HEK293 (cell line): ENCODE data around the gene TMCC2.

Experiments used
- GLIS1 ChIP-seq: fragments of 450-650 bp; formaldehyde crosslinking; IDR thresholded peaks from 2 replicates; pipeline ENCODE4 v1.5.1; 2016; ENCODE audit warnings: missing biosample characterization, missing genetic modification characterization
- IKZF3 ChIP-seq: fragments of 450-650 bp; IDR thresholded peaks from 2 replicates; pipeline ENCODE4 v1.5.0; 2018; ENCODE audit warnings: missing biosample characterization, mild to moderate bottlenecking, missing genetic modification characterization, moderate library complexity
- MYNN ChIP-seq: fragments of 450-650 bp; formaldehyde crosslinking; IDR thresholded peaks from 2 replicates; pipeline ENCODE4 v1.5.1; 2016; ENCODE audit warnings: missing biosample characterization, missing genetic modification characterization, borderline replicate concordance
- REPIN1 ChIP-seq: fragments of 450-650 bp; formaldehyde crosslinking; IDR thresholded peaks from 2 replicates; pipeline ENCODE4 v1.5.1; 2017; ENCODE audit warnings: missing biosample characterization, missing genetic modification characterization, low read depth
- SALL2 ChIP-seq: fragments of 450-650 bp; formaldehyde crosslinking; IDR thresholded peaks from 2 replicates; pipeline ENCODE4 v1.5.0; 2017; ENCODE audit warnings: missing biosample characterization, mild to moderate bottlenecking, missing genetic modification characterization, borderline replicate concordance
- SP3 ChIP-seq: fragments of 450-650 bp; formaldehyde crosslinking; IDR thresholded peaks from 2 replicates; pipeline ENCODE4 v1.5.1; 2016; ENCODE audit warnings: missing biosample characterization, missing genetic modification characterization
- WT1 ChIP-seq: fragments of 450-650 bp; formaldehyde crosslinking; IDR thresholded peaks from 2 replicates; pipeline ENCODE4 v1.5.1; 2016; ENCODE audit warnings: missing biosample characterization, missing genetic modification characterization
- YY1 ChIP-seq: fragments of 450-650 bp; formaldehyde crosslinking; IDR thresholded peaks from 2 replicates; pipeline ENCODE4 v1.5.1; 2018; ENCODE audit warnings: missing biosample characterization, missing genetic modification characterization
- ZEB2 ChIP-seq: fragments of 450-650 bp; formaldehyde crosslinking; IDR thresholded peaks from 2 replicates; pipeline ENCODE4 v1.5.1; 2016; ENCODE audit warnings: missing biosample characterization, missing genetic modification characterization
- ZIC2 ChIP-seq: fragments of 450-650 bp; formaldehyde crosslinking; IDR thresholded peaks from 2 replicates; pipeline ENCODE4 v1.5.1; 2016; ENCODE audit warnings: missing biosample characterization, missing genetic modification characterization
- ZNF157 ChIP-seq: fragments of 450-650 bp; formaldehyde crosslinking; IDR thresholded peaks from 2 replicates; pipeline ENCODE4 v1.5.1; 2016; ENCODE audit warnings: missing biosample characterization, missing genetic modification characterization
- ZNF174 ChIP-seq: fragments of 450-650 bp; formaldehyde crosslinking; IDR thresholded peaks from 2 replicates; pipeline ENCODE4 v1.5.0; 2017; ENCODE audit warnings: missing biosample characterization, mild to moderate bottlenecking, missing genetic modification characterization
- ZNF184 ChIP-seq: fragments of 450-650 bp; IDR thresholded peaks from 2 replicates; pipeline ENCODE4 v1.5.1; 2018; ENCODE audit warnings: missing biosample characterization, mild to moderate bottlenecking, missing genetic modification characterization
- ZNF23 ChIP-seq: fragments of 450-650 bp; formaldehyde crosslinking; IDR thresholded peaks from 2 replicates; pipeline ENCODE4 v1.5.1; 2016; ENCODE audit warnings: missing biosample characterization, missing genetic modification characterization, borderline replicate concordance
- ZNF248 ChIP-seq: fragments of 450-650 bp; formaldehyde crosslinking; IDR thresholded peaks from 2 replicates; pipeline ENCODE4 v1.5.1; 2017; ENCODE audit warnings: missing biosample characterization, missing genetic modification characterization
- ZNF274 ChIP-seq, 2 experiments: fragments of 200-500 bp in 1 of 2; fragments of 450-650 bp in 1 of 2; sonication (Bioruptor generic) in 1 of 2; formaldehyde crosslinking in 1 of 2; IDR thresholded peaks; 2 replicates each; pipeline versions ENCODE4 v1.5.1 to v1.6.1; 2014 to 2016; ENCODE audit warnings: borderline replicate concordance in 1 of 2, inconsistent platforms in 1 of 2, low read length in 1 of 2, missing biosample characterization in 1 of 2, missing genetic modification characterization in 1 of 2
- ZNF423 ChIP-seq: fragments of 450-650 bp; formaldehyde crosslinking; IDR thresholded peaks from 2 replicates; pipeline ENCODE4 v1.5.1; 2016; ENCODE audit warnings: missing biosample characterization, missing genetic modification characterization
- ZNF561 ChIP-seq: fragments of 450-650 bp; IDR thresholded peaks from 2 replicates; pipeline ENCODE4 v1.5.1; 2018; ENCODE audit warnings: missing biosample characterization, missing genetic modification characterization, borderline replicate concordance
- ZNF623 ChIP-seq: fragments of 450-650 bp; formaldehyde crosslinking; IDR thresholded peaks from 2 replicates; pipeline ENCODE4 v1.5.1; 2016; ENCODE audit warnings: missing biosample characterization, missing genetic modification characterization
- ZNF670 ChIP-seq: fragments of 450-650 bp; formaldehyde crosslinking; IDR thresholded peaks from 2 replicates; pipeline ENCODE4 v1.5.1; 2016; ENCODE audit warnings: missing biosample characterization, missing genetic modification characterization, low read depth
- ZNF747 ChIP-seq: fragments of 450-650 bp; formaldehyde crosslinking; IDR thresholded peaks from 2 replicates; pipeline ENCODE4 v1.5.1; 2016; ENCODE audit warnings: missing biosample characterization, missing genetic modification characterization
- ZNF776 ChIP-seq: fragments of 450-650 bp; formaldehyde crosslinking; IDR thresholded peaks from 2 replicates; pipeline ENCODE4 v1.5.0; 2017; ENCODE audit warnings: missing biosample characterization, missing genetic modification characterization, borderline replicate concordance
- ZNF785 ChIP-seq: fragments of 450-650 bp; formaldehyde crosslinking; IDR thresholded peaks from 2 replicates; pipeline ENCODE4 v1.5.1; 2016; ENCODE audit warnings: missing biosample characterization, missing genetic modification characterization
- ZNF830 ChIP-seq: fragments of 450-650 bp; IDR thresholded peaks from 2 replicates; pipeline ENCODE4 v1.5.0; 2018; ENCODE audit warnings: missing biosample characterization, missing genetic modification characterization, low read depth, mild to moderate bottlenecking, moderate library complexity
- ZSCAN23 ChIP-seq: fragments of 450-650 bp; formaldehyde crosslinking; IDR thresholded peaks from 2 replicates; pipeline ENCODE4 v1.5.1; 2016; ENCODE audit warnings: missing biosample characterization, missing genetic modification characterization
- TF ChIP-seq, protein P1 (sequence below): fragments of 450-650 bp; IDR thresholded peaks from 2 replicates; pipeline ENCODE4 v1.5.1; 2018; ENCODE audit warnings: missing biosample characterization, mild to moderate bottlenecking, missing genetic modification characterization
- TF ChIP-seq, protein P2 (sequence below): fragments of 450-650 bp; formaldehyde crosslinking; IDR thresholded peaks from 2 replicates; pipeline ENCODE4; 2016; ENCODE audit warnings: missing biosample characterization, missing genetic modification characterization
- TF ChIP-seq, protein P3 (sequence below): fragments of 450-650 bp; IDR thresholded peaks from 2 replicates; pipeline ENCODE4 v1.5.1; 2018; ENCODE audit warnings: missing biosample characterization, missing genetic modification characterization
- TF ChIP-seq, protein P4 (sequence below): fragments of 450-650 bp; formaldehyde crosslinking; IDR thresholded peaks from 2 replicates; pipeline ENCODE4 v1.5.1; 2016; ENCODE audit warnings: missing biosample characterization, missing genetic modification characterization
- TF ChIP-seq, protein P5 (sequence below): fragments of 450-650 bp; formaldehyde crosslinking; IDR thresholded peaks from 2 replicates; pipeline ENCODE4 v1.5.1; 2016; ENCODE audit warnings: missing biosample characterization, missing genetic modification characterization
- TF ChIP-seq, protein P6 (sequence below): fragments of 450-650 bp; formaldehyde crosslinking; IDR thresholded peaks from 2 replicates; pipeline ENCODE4 v1.5.1; 2016; ENCODE audit warnings: missing biosample characterization, missing genetic modification characterization

Gene TMCC2

DNA sequence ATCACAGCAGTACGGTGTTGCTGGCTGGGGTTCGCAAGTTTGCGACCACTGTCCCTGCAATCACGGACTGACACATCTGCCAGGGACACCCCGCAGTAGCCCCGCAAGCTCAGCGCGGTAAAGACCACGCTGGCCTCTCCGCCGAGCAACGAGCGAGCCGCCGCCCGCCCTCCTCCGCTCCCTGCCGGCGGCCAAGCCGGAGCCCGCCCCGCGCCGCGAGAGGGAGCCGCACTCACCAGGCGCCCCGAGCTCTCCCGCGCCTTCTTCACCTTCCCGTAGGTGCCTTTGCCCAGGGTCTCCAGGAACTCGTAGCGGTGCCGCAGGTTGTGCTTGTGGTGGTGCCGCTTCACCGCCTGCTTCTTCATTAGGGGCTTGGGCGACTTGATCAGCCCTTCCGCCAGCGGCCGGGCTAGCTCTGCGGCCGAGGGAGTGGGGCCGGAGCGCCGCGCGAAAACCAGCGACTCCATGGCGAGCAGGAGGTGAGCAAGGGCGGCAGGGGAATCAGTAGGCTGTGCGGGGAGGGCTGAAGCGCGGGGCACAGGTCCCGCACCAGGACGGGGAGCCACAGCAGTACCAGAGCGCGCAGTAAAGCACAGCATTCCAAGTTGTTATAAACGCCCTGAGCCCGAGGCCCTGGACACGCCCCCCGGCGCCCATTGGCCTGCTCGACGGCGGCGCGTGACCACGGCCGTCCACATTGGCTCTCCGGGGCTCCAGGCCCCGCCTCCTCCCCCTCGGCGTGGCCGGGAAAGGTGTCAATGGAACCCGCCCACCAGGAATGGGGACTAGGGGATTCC lies 93.6 kb downstream of the TMCC2 start, which contains the start of gene NUAK2 (continued):
- TF ChIP-seq, protein P1, sequence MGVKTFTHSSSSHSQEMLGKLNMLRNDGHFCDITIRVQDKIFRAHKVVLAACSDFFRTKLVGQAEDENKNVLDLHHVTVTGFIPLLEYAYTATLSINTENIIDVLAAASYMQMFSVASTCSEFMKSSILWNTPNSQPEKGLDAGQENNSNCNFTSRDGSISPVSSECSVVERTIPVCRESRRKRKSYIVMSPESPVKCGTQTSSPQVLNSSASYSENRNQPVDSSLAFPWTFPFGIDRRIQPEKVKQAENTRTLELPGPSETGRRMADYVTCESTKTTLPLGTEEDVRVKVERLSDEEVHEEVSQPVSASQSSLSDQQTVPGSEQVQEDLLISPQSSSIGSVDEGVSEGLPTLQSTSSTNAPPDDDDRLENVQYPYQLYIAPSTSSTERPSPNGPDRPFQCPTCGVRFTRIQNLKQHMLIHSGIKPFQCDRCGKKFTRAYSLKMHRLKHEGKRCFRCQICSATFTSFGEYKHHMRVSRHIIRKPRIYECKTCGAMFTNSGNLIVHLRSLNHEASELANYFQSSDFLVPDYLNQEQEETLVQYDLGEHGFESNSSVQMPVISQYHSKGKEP (tag by site-specific recombination), result no peak
- no peak for TF ChIP-seq SALL2 (tag by site-specific recombination)
- TF ChIP-seq WT1 (tag by site-specific recombination), result no peak
- peak; percentile 45; the same call in 1 of the 2 replicates for TF ChIP-seq ZEB2
- no peak for TF ChIP-seq ZNF174
- TF ChIP-seq, protein P2, sequence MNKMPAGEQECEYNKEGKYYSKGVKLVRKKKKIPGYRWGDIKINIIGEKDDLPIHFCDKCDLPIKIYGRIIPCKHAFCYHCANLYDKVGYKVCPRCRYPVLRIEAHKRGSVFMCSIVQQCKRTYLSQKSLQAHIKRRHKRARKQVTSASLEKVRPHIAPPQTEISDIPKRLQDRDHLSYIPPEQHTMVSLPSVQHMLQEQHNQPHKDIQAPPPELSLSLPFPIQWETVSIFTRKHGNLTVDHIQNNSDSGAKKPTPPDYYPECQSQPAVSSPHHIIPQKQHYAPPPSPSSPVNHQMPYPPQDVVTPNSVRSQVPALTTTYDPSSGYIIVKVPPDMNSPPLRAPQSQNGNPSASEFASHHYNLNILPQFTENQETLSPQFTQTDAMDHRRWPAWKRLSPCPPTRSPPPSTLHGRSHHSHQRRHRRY, result no peak
- TF ChIP-seq, protein P3, sequence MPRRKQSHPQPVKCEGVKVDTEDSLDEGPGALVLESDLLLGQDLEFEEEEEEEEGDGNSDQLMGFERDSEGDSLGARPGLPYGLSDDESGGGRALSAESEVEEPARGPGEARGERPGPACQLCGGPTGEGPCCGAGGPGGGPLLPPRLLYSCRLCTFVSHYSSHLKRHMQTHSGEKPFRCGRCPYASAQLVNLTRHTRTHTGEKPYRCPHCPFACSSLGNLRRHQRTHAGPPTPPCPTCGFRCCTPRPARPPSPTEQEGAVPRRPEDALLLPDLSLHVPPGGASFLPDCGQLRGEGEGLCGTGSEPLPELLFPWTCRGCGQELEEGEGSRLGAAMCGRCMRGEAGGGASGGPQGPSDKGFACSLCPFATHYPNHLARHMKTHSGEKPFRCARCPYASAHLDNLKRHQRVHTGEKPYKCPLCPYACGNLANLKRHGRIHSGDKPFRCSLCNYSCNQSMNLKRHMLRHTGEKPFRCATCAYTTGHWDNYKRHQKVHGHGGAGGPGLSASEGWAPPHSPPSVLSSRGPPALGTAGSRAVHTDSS, result no peak
- TF ChIP-seq ZIC2 (tag by site-specific recombination), result no peak; the same call in 1 of the 2 replicates
- TF ChIP-seq ZNF785 (tag by site-specific recombination), result no peak
- TF ChIP-seq REPIN1 (tag by site-specific recombination), result no peak
- no peak for TF ChIP-seq ZNF747
- TF ChIP-seq ZNF157 (tag by site-specific recombination), result no peak
- TF ChIP-seq YY1 (tag by site-specific recombination), result no peak
- no peak for TF ChIP-seq ZNF561 (tag by site-specific recombination)
- TF ChIP-seq ZNF830 (tag by site-specific recombination), result no peak
- TF ChIP-seq ZNF23 (tag by site-specific recombination), result no peak
- 0 out of 2 replicates have a peak, but pooled peaks have one; percentile 25 for TF ChIP-seq ZSCAN23 (tag by site-specific recombination)
- TF ChIP-seq ZNF670 (tag by site-specific recombination), result no peak
- TF ChIP-seq ZNF623 (tag by site-specific recombination), result no peak
- TF ChIP-seq, protein P4, sequence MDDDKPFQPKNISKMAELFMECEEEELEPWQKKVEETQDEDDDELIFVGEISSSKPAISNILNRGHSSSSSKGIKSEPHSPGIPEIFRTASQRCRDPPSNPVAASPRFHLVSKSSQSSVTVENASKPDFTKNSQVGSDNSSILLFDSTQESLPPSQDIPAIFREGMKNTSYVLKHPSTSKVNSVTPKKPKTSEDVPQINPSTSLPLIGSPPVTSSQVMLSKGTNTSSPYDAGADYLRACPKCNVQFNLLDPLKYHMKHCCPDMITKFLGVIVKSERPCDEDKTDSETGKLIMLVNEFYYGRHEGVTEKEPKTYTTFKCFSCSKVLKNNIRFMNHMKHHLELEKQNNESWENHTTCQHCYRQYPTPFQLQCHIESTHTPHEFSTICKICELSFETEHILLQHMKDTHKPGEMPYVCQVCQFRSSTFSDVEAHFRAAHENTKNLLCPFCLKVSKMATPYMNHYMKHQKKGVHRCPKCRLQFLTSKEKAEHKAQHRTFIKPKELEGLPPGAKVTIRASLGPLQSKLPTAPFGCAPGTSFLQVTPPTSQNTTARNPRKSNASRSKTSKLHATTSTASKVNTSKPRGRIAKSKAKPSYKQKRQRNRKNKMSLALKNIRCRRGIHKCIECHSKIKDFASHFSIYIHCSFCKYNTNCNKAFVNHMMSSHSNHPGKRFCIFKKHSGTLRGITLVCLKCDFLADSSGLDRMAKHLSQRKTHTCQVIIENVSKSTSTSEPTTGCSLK, result no peak
- TF ChIP-seq SP3, result peak; percentile 70
- no peak for TF ChIP-seq ZNF776 (tag by site-specific recombination)
- peak; percentile 46 for TF ChIP-seq GLIS1
- TF ChIP-seq, protein P5, sequence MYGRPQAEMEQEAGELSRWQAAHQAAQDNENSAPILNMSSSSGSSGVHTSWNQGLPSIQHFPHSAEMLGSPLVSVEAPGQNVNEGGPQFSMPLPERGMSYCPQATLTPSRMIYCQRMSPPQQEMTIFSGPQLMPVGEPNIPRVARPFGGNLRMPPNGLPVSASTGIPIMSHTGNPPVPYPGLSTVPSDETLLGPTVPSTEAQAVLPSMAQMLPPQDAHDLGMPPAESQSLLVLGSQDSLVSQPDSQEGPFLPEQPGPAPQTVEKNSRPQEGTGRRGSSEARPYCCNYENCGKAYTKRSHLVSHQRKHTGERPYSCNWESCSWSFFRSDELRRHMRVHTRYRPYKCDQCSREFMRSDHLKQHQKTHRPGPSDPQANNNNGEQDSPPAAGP (tag by site-specific recombination), result peak; percentile 39; the same call in 1 of the 2 replicates
- TF ChIP-seq IKZF3 (tag by site-specific recombination), result peak; percentile 73
- no peak for TF ChIP-seq ZNF184 (tag by site-specific recombination)
- no peak for TF ChIP-seq MYNN (tag by site-specific recombination)
- TF ChIP-seq ZNF248, result no peak
- no peak for TF ChIP-seq ZNF423
- TF ChIP-seq, protein P6, sequence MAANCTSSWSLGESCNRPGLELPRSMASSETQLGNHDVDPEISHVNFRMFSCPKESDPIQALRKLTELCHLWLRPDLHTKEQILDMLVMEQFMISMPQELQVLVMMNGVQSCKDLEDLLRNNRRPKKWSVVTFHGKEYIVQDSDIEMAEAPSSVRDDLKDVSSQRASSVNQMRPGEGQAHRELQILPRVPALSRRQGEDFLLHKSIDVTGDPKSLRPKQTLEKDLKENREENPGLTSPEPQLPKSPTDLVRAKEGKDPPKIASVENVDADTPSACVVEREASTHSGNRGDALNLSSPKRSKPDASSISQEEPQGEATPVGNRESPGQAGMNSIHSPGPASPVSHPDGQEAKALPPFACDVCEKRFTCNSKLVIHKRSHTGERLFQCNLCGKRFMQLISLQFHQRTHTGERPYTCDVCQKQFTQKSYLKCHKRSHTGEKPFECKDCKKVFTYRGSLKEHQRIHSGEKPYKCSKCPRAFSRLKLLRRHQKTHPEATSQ (tag by site-specific recombination), result no peak
- TF ChIP-seq ZNF274 (IDR thresholded peaks at IDR 0.05; ENCODE audit: low read length), result no peak
- TF ChIP-seq ZNF274 (tag by site-specific recombination; IDR thresholded peaks at IDR 0.05; ENCODE audit: borderline replicate concordance), result no peak
